K562 (cell line): ENCODE results near the gene TRIM71.

Source experiments
- ATF3 ChIP-seq, 2 experiments: fragments of 450-650 bp in 1 of 2; sonication (generic) in 1 of 2; formaldehyde crosslinking in 1 of 2; IDR thresholded peaks in 1 of 2; conservative IDR thresholded peaks in 1 of 2; 2 replicates each; pipeline versions ENCODE4 v1.6.1 to v1.8.1; 2016 to 2023; ENCODE audit warnings: mild to moderate bottlenecking in 2 of 2, moderate library complexity in 2 of 2, inconsistent platforms in 1 of 2, missing genetic modification reagents in 1 of 2
- CBX2 ChIP-seq: fragments of 200-600 bp; sonication (generic); IDR thresholded peaks from one replicate; pipeline ENCODE4 v1.6.1; 2012; ENCODE audit warnings: mild to moderate bottlenecking, low read length, inconsistent platforms; ENCODE audit not compliant: insufficient read depth, poor library complexity, severe bottlenecking
- CHD7 ChIP-seq: fragments of 200-600 bp; sonication (generic); IDR thresholded peaks from one replicate; pipeline ENCODE4 v1.6.1; 2012; ENCODE audit warnings: mild to moderate bottlenecking, low read depth, low read length, inconsistent platforms
- MLLT1 ChIP-seq, 2 experiments: fragments of 450-650 bp; IDR thresholded peaks; 2 replicates each; pipeline ENCODE4 v1.6.1; 2016
- NFATC3 ChIP-seq: fragments of 450-650 bp; IDR thresholded peaks from 2 replicates; pipeline ENCODE4 v1.6.1; 2017; ENCODE audit warnings: mild to moderate bottlenecking
- NFIC ChIP-seq: fragments of 450-650 bp; IDR thresholded peaks from 2 replicates; pipeline ENCODE4 v1.6.1; 2017; ENCODE audit warnings: mild to moderate bottlenecking, inconsistent platforms
- ZNF12 ChIP-seq: sonication (generic); formaldehyde crosslinking; IDR thresholded peaks from 2 replicates; pipeline ENCODE4 v1.4.0; 2020; ENCODE audit warnings: mild to moderate bottlenecking, missing genetic modification reagents
- TF ChIP-seq, protein P1 (sequence below), 2 experiments: fragments of 450-650 bp in 1 of 2; sonication (generic) in 1 of 2; formaldehyde crosslinking; conservative IDR thresholded peaks; 2 replicates each; pipeline versions ENCODE4 v1.4.0 to v1.8.1; 2020 to 2022; ENCODE audit warnings: mild to moderate bottlenecking in 1 of 2, missing genetic modification reagents in 1 of 2

- TF ChIP-seq ATF3 (IDR thresholded peaks at IDR 0.05) (no peak), ATF3 (CRISPR knock-in tag; conservative IDR thresholded peaks at IDR 0.05) (no peak), NFIC (no peak), CHD7 (no peak), NFATC3 (no peak), ZNF12 (CRISPR knock-in tag) (no peak), CBX2 (no peak), MLLT1 (IDR thresholded peaks at IDR 0.05) (no peak)
- TF ChIP-seq, protein P1, sequence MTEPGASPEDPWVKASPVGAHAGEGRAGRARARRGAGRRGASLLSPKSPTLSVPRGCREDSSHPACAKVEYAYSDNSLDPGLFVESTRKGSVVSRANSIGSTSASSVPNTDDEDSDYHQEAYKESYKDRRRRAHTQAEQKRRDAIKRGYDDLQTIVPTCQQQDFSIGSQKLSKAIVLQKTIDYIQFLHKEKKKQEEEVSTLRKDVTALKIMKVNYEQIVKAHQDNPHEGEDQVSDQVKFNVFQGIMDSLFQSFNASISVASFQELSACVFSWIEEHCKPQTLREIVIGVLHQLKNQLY (CRISPR knock-in tag; conservative IDR thresholded peaks at IDR 0.05): no peak
These were observed 590 bp upstream of the TRIM71 start for GRCh38 chr3:32817257-32817557.
